Measurements from ENCODE around the gene DMRTC1B.
"Not testable (repeated sequence)": the region's sequence is repeated elsewhere in the genome, so short reads cannot be mapped to it uniquely, and the experiment has no call there.

- not testable (repeated sequence) for TF ChIP-seq CTCF, POLR2A (IDR thresholded peaks at IDR 0.05)
These were observed 13.7 kb downstream of the DMRTC1B start for GRCh38 chrX:72790390-72790789.

Data from Peyer's patch (tissue), 4 donors.